WTC11 (cell line): ENCODE results near the gene ST6GALNAC1. TPM values are rescaled to one million over a fixed set of nuclear protein-coding genes. Genes with fewer than 3 reads are reported as not detected.

Experiments used
- ATAC-seq: fragments of 200-7000 bp; cut with Tn5 transposase; 2 replicates; pipeline ENCODE4 v1.10.0; 2021; ENCODE audit warnings: mild to moderate bottlenecking, moderate library complexity
- CTCF ChIA-PET: fragments of 300-600 bp; sonication (Branson Sonifier 250); formaldehyde crosslinking; loops from one replicate; lab custom pipeline; 2021; ENCODE audit warnings: antibody characterized with exemption; lab: Charles Lee
- POLR2A ChIA-PET: fragments of 350-600 bp; sonication (Branson Sonifier 250); formaldehyde crosslinking; loops from one replicate; lab custom pipeline; 2021; ENCODE audit warnings: antibody characterized with exemption; lab: Charles Lee
- DNase-seq: peaks from one replicate; pipeline ENCODE4 v3.0.0; 2021; ENCODE audit warnings: low spot score
- H3K27ac Mint-ChIP-seq: 2 replicates; pipeline ENCODE4 v1.8.0; 2021; ENCODE audit warnings: mixed read lengths
- H3K27me3 Mint-ChIP-seq: 2 replicates; pipeline ENCODE4 v1.8.0; 2021; ENCODE audit warnings: low read depth, mild to moderate bottlenecking, moderate library complexity, mixed read lengths
- H3K36me3 Mint-ChIP-seq: 2 replicates; pipeline ENCODE4 v1.8.0; 2021; ENCODE audit warnings: mixed read lengths
- H3K4me1 Mint-ChIP-seq: 2 replicates; pipeline ENCODE4 v1.8.0; 2022; ENCODE audit warnings: mixed read lengths
- H3K4me3 Mint-ChIP-seq: 2 replicates; pipeline ENCODE4 v1.8.0; 2021; ENCODE audit warnings: mild to moderate bottlenecking, moderate library complexity, mixed read lengths
- H3K9me3 Mint-ChIP-seq: 2 replicates; pipeline ENCODE4 v1.8.0; 2021; ENCODE audit warnings: mixed read lengths
- FOXP1 ChIP-seq: sonication (generic); formaldehyde crosslinking; IDR thresholded peaks from 2 replicates; pipeline ENCODE4 v1.8.0; 2022; ENCODE audit warnings: missing genetic modification reagents, mild to moderate bottlenecking, moderate library complexity, borderline replicate concordance
- JUN ChIP-seq: sonication (generic); formaldehyde crosslinking; IDR thresholded peaks from 2 replicates; pipeline ENCODE4 v1.8.0; 2023; ENCODE audit warnings: mild to moderate bottlenecking, missing genetic modification reagents
- KAT7 ChIP-seq: sonication (generic); formaldehyde crosslinking; IDR thresholded peaks from 2 replicates; pipeline ENCODE4 v1.8.1; 2023; ENCODE audit warnings: missing genetic modification reagents, mild to moderate bottlenecking, borderline replicate concordance
- MXD4 ChIP-seq: fragments of 250-450 bp; sonication (Bioruptor Pico); IDR thresholded peaks from 2 replicates; pipeline ENCODE4 v1.8.0; 2021; ENCODE audit warnings: mild to moderate bottlenecking, moderate library complexity, borderline replicate concordance
- NFATC4 ChIP-seq: fragments of 250-450 bp; sonication (Bioruptor Pico); IDR thresholded peaks from 2 replicates; pipeline ENCODE4 v1.9.0; 2021; ENCODE audit warnings: mild to moderate bottlenecking
- NFE2L1 ChIP-seq: sonication (generic); formaldehyde crosslinking; IDR thresholded peaks from 2 replicates; pipeline ENCODE4 v1.8.1; 2023; ENCODE audit warnings: missing genetic modification reagents
- NFYB ChIP-seq: sonication (generic); formaldehyde crosslinking; conservative IDR thresholded peaks from 2 replicates; pipeline ENCODE4 v1.8.0; 2022; ENCODE audit warnings: low read depth, missing genetic modification reagents
- NR1H2 ChIP-seq: sonication (generic); formaldehyde crosslinking; IDR thresholded peaks from 2 replicates; pipeline ENCODE4 v1.9.0; 2021; ENCODE audit warnings: mild to moderate bottlenecking, moderate library complexity, missing genetic modification reagents
- SMAD4 ChIP-seq: sonication (generic); formaldehyde crosslinking; IDR thresholded peaks from 2 replicates; pipeline ENCODE4 v1.8.0; 2022; ENCODE audit warnings: mild to moderate bottlenecking, missing genetic modification reagents
- ZNF396 ChIP-seq: fragments of 250-450 bp; sonication (Bioruptor Pico); IDR thresholded peaks from 2 replicates; pipeline ENCODE4 v1.8.0; 2021; ENCODE audit warnings: mild to moderate bottlenecking, moderate library complexity, borderline replicate concordance
- ZNF423 ChIP-seq: fragments of 250-450 bp; sonication (Bioruptor Pico); IDR thresholded peaks from 2 replicates; pipeline ENCODE4 v2.1.2; 2022; ENCODE audit warnings: mild to moderate bottlenecking, moderate library complexity
- total RNA-seq: library from RNA; stranded (reverse); gene quantifications from 3 replicates; pipeline ENCODE4 v1.2.3, GENCODE V29; 2021
- TF ChIP-seq, protein P1 (sequence below): sonication (generic); formaldehyde crosslinking; IDR thresholded peaks from 2 replicates; pipeline ENCODE4 v1.8.0; 2022; ENCODE audit warnings: mild to moderate bottlenecking, missing genetic modification reagents
- TF ChIP-seq, protein P2 (sequence below): fragments of 200-600 bp; IDR thresholded peaks from 2 replicates; pipeline ENCODE4 v1.8.0; 2022; ENCODE audit warnings: antibody characterized with exemption
- TF ChIP-seq, protein P3 (sequence below): fragments of 250-450 bp; sonication (Bioruptor Pico); conservative IDR thresholded peaks from 2 replicates; pipeline ENCODE4 v1.9.0; 2021; ENCODE audit warnings: mild to moderate bottlenecking
- TF ChIP-seq, protein P4 (sequence below): sonication (generic); formaldehyde crosslinking; IDR thresholded peaks from 2 replicates; pipeline ENCODE4 v1.8.1; 2022; ENCODE audit warnings: mild to moderate bottlenecking, moderate library complexity, missing genetic modification reagents
- TF ChIP-seq, protein P5 (sequence below): sonication (generic); formaldehyde crosslinking; IDR thresholded peaks from 2 replicates; pipeline ENCODE4 v1.8.0; 2023; ENCODE audit warnings: missing genetic modification reagents
- TF ChIP-seq, protein P6 (sequence below): sonication (generic); formaldehyde crosslinking; IDR thresholded peaks from 2 replicates; pipeline ENCODE4 v1.8.1; 2023; ENCODE audit warnings: mild to moderate bottlenecking, moderate library complexity, missing genetic modification reagents
- TF ChIP-seq, protein P7 (sequence below): fragments of 250-450 bp; sonication (Bioruptor Pico); IDR thresholded peaks from 2 replicates; pipeline ENCODE4 v2.1.2; 2022; ENCODE audit warnings: mild to moderate bottlenecking, moderate library complexity

The ST6GALNAC1 gene
- total RNA-seq, 1 experiment from 2014 or later = 0.13 TPM

DNA sequence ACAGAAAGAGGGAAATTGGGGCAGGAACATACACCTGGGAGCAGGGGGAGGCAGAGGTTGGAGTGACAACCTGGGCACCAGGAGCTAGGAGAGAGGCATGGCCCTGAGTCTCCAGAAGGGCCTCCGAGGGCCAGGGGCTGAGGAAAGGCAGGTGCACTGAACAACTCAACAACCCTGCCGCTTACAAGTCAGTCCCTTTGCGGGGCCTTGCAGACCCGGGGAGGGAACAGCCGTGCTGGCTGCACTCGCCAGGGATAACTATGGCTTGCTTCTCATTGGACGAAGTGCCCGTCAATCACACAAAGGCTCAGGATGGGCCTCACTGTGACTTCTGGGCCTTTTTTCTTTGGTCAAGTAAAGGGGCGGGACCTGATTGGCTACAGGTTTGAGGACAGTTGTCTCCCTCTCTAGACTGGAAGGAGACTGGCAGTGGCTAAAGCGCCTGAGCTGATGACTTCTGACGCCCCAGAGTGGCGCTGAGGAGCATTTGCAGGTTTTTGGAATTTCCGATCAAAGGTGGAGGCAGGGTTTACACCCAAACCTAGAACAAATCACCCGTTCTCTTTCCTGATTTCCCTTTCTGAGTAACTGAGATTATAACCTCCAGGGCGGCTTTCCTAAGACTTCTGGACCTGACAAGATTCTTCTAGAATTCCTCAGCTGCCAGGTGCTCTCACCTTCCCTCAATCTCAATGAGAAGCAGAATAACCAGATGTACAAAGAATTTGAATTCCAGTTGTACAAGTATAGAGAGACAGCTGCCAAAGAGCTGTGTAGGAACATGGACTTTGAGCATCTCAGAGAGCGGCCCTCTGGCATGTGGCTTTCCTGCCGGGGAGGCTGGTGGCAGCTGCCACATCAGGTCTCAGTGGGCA lies 30.3 kb downstream of the ST6GALNAC1 start:
- H3K27me3 Mint-ChIP-seq = peaks cover 21% of the 10 kb centered on the region
- no peak overlapping the region for H3K4me3 Mint-ChIP-seq
- DNase-seq = peak; percentile 54
- ATAC-seq = peak; percentile 99
- H3K36me3 Mint-ChIP-seq = peaks cover 39% of the 10 kb centered on the region
- H3K27ac Mint-ChIP-seq = peak overlapping the region; percentile 3; the same call in 1 of the 2 replicates
- H3K9me3 Mint-ChIP-seq = peaks cover 61% of the 10 kb centered on the region
- ChIA-PET CTCF (interaction anchor here (0.5 to 4.2 kb wide), 18 partner anchors 10 to 216 kb away, joined by 3 to 29 read pairs (median 4); partner anchors contain the start of genes AANAT and ST6GALNAC2), POLR2A (interaction anchor here (0.6 to 1.0 kb wide), 3 partner anchors 47 to 58 kb away, joined by 3 read pairs; no protein-coding TSS in a partner anchor)
- TF ChIP-seq, protein P1, sequence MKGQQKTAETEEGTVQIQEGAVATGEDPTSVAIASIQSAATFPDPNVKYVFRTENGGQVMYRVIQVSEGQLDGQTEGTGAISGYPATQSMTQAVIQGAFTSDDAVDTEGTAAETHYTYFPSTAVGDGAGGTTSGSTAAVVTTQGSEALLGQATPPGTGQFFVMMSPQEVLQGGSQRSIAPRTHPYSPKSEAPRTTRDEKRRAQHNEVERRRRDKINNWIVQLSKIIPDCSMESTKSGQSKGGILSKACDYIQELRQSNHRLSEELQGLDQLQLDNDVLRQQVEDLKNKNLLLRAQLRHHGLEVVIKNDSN (CRISPR knock-in tag) = no peak
- peak; percentile 80 for TF ChIP-seq NFYB (CRISPR knock-in tag)
- H3K4me1 Mint-ChIP-seq = 0 out of 2 replicates have a peak, but pooled peaks cover 4% of the 10 kb centered on the region

DNA sequence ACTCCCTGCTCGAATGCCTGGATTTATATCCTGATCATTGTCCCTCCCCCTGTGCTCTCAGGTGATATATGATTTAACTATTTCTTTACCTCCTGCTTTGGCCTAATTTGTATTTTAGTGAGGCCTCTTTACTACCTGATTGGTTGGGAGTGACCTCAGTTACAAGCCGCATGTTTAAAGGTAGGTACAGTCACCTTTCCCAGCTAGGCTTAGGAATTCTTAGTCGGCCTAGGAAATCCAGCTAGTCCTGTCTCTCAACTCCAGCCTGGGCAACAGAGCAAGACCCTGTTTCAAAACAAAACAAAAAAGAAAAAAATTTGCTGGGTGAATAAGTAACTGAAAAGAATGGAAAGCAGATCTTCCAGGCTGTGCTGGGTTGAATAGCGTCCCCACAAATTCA lies 31.1 kb downstream of the ST6GALNAC1 start:
- Mint-ChIP-seq H3K27me3 (peaks cover 21% of the 10 kb centered on the region), H3K9me3 (peaks cover 61% of the 10 kb centered on the region), H3K36me3 (peaks cover 39% of the 10 kb centered on the region), H3K4me3 (no peak overlapping the region), H3K27ac (no peak overlapping the region), H3K4me1 (0 out of 2 replicates have a peak, but pooled peaks cover 4% of the 10 kb centered on the region)
- ChIA-PET CTCF (interaction anchor here (0.5 to 4.2 kb wide), 11 partner anchors 10 to 215 kb away, joined by 3 to 29 read pairs (median 6); partner anchors contain the start of gene AANAT), POLR2A (interaction anchor here (0.6 kb wide), 1 partner anchor 46 kb away, joined by 3 read pairs; no protein-coding TSS in a partner anchor)
- no peak for DNase-seq
- no peak for ATAC-seq
- TF ChIP-seq, protein P2, sequence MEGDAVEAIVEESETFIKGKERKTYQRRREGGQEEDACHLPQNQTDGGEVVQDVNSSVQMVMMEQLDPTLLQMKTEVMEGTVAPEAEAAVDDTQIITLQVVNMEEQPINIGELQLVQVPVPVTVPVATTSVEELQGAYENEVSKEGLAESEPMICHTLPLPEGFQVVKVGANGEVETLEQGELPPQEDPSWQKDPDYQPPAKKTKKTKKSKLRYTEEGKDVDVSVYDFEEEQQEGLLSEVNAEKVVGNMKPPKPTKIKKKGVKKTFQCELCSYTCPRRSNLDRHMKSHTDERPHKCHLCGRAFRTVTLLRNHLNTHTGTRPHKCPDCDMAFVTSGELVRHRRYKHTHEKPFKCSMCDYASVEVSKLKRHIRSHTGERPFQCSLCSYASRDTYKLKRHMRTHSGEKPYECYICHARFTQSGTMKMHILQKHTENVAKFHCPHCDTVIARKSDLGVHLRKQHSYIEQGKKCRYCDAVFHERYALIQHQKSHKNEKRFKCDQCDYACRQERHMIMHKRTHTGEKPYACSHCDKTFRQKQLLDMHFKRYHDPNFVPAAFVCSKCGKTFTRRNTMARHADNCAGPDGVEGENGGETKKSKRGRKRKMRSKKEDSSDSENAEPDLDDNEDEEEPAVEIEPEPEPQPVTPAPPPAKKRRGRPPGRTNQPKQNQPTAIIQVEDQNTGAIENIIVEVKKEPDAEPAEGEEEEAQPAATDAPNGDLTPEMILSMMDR = no peak
- TF ChIP-seq KAT7 (CRISPR knock-in tag) (no peak), ZNF396 (no peak), NFE2L1 (CRISPR knock-in tag) (no peak), MXD4 (CRISPR knock-in tag) (no peak), SMAD4 (CRISPR knock-in tag) (no peak), FOXP1 (CRISPR knock-in tag) (no peak), NFATC4 (CRISPR knock-in tag) (no peak), NR1H2 (CRISPR knock-in tag) (no peak), JUN (CRISPR knock-in tag) (no peak), ZNF423 (CRISPR knock-in tag) (no peak)
- TF ChIP-seq, protein P3, sequence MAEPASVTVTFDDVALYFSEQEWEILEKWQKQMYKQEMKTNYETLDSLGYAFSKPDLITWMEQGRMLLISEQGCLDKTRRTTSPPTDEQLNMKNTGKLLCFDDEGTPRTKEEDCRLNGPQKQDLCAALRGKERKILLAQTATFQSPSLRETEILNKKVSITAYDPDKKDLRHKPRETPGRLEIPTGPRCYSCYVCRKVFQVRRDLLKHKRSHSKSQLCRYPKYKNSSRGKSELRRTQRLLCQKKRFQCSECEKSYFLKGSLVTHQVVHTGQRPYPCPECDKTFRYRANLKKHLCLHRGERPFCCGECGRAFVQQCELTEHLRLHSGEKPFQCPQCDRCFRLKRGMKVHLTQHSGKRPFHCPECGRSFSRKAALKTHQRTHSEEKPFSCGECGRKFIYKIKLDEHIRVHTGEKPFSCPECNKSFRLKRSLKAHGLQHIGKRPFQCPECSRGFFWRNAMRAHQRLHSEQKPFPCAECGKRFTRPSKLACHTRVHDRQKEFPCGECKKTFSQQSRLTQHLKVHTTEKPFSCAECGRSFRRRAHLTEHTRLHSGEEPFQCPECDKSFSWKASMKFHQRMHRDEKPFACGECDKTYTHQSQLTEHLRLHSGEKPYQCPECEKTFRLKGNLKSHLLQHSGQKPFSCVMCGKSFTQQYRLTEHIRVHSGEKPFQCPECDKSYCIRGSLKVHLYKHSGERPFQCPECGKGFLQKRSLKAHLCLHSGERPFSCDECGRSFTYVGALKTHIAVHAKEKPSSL (CRISPR knock-in tag) = no peak
- TF ChIP-seq, protein P4, sequence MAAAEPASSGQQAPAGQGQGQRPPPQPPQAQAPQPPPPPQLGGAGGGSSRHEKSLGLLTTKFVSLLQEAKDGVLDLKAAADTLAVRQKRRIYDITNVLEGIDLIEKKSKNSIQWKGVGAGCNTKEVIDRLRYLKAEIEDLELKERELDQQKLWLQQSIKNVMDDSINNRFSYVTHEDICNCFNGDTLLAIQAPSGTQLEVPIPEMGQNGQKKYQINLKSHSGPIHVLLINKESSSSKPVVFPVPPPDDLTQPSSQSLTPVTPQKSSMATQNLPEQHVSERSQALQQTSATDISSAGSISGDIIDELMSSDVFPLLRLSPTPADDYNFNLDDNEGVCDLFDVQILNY (CRISPR knock-in tag) = no peak
- TF ChIP-seq, protein P5, sequence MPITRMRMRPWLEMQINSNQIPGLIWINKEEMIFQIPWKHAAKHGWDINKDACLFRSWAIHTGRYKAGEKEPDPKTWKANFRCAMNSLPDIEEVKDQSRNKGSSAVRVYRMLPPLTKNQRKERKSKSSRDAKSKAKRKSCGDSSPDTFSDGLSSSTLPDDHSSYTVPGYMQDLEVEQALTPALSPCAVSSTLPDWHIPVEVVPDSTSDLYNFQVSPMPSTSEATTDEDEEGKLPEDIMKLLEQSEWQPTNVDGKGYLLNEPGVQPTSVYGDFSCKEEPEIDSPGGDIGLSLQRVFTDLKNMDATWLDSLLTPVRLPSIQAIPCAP (CRISPR knock-in tag) = no peak
- TF ChIP-seq, protein P6, sequence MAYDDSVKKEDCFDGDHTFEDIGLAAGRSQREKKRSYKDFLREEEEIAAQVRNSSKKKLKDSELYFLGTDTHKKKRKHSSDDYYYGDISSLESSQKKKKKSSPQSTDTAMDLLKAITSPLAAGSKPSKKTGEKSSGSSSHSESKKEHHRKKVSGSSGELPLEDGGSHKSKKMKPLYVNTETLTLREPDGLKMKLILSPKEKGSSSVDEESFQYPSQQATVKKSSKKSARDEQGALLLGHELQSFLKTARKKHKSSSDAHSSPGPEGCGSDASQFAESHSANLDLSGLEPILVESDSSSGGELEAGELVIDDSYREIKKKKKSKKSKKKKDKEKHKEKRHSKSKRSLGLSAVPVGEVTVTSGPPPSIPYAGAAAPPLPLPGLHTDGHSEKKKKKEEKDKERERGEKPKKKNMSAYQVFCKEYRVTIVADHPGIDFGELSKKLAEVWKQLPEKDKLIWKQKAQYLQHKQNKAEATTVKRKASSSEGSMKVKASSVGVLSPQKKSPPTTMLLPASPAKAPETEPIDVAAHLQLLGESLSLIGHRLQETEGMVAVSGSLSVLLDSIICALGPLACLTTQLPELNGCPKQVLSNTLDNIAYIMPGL (CRISPR knock-in tag) = no peak
- TF ChIP-seq, protein P7, sequence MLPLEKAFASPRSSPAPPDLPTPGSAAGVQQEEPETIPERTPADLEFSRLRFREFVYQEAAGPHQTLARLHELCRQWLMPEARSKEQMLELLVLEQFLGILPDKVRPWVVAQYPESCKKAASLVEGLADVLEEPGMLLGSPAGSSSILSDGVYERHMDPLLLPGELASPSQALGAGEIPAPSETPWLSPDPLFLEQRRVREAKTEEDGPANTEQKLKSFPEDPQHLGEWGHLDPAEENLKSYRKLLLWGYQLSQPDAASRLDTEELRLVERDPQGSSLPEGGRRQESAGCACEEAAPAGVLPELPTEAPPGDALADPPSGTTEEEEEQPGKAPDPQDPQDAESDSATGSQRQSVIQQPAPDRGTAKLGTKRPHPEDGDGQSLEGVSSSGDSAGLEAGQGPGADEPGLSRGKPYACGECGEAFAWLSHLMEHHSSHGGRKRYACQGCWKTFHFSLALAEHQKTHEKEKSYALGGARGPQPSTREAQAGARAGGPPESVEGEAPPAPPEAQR (CRISPR knock-in tag) = no peak
